Activated T-helper 1 cell treated with anti-CD3 and anti-CD28 coated beads, Interleukin-12 subunit alpha, Interleukin-12 subunit beta, Interleukin-2, Interleukin-4 antibody, amounts not matched to agents 30 ng/mL and 10 ng/mL and 1 ng/mL, durations not matched to agents 14 hours and 24 hours and 36 hours (primary cell): ENCODE data around the gene CYB5R3. TPM values are rescaled to one million over a fixed set of nuclear protein-coding genes. Genes with fewer than 3 reads are reported as not detected.
"Not testable (repeated sequence)": the region's sequence is repeated elsewhere in the genome, so short reads cannot be mapped to it uniquely, and the experiment has no call there.

ENCODE experiments used
- DNase-seq: peaks from one replicate; pipeline ENCODE4 v3.0.0; 2021; ENCODE audit warnings: low spot score
- H3K27ac Mint-ChIP-seq: one replicate; pipeline ENCODE4 v1.8.0; 2021; ENCODE audit warnings: mild to moderate bottlenecking, mixed read lengths
- H3K27me3 Mint-ChIP-seq: one replicate; pipeline ENCODE4 v1.8.0; 2022; ENCODE audit warnings: mild to moderate bottlenecking, moderate library complexity, mixed read lengths; ENCODE audit not compliant: insufficient read depth
- H3K36me3 Mint-ChIP-seq: one replicate; pipeline ENCODE4 v1.8.0; 2021; ENCODE audit warnings: low read depth, mixed read lengths
- H3K4me1 Mint-ChIP-seq: one replicate; pipeline ENCODE4 v1.8.0; 2021; ENCODE audit warnings: low read depth, mixed read lengths
- H3K4me3 Mint-ChIP-seq: one replicate; pipeline ENCODE4 v1.8.0; 2021; ENCODE audit warnings: mild to moderate bottlenecking, moderate library complexity, mixed read lengths
- H3K9me3 Mint-ChIP-seq: one replicate; pipeline ENCODE4 v1.8.0; 2021; ENCODE audit warnings: mixed read lengths
- intact Hi-C: fragments of 100-400 bp; cut with micrococcal nuclease; formaldehyde crosslinking; loops from one replicate; pipeline ENCODE4 v1.15.1; 2024
- total RNA-seq: library from RNA; stranded (reverse); gene quantifications from 2 replicates; pipeline ENCODE4 v1.2.3, GENCODE V29; 2022

The CYB5R3 gene
- total RNA-seq, 1 donor from 2014 or later: 75.1 TPM

GRCh38 chr22:42685941-42686653 is 36.9 kb upstream of the CYB5R3 start:
- Mint-ChIP-seq H3K36me3 (no peaks in the 10 kb centered on the region), H3K27me3 (no peaks in the 10 kb centered on the region)

GRCh38 chr22:42684462-42685195 is 35.4 kb upstream of the CYB5R3 start:
- intact Hi-C loops: no loop called here
- Mint-ChIP-seq H3K27ac (no peak overlapping the region), H3K4me1 (no peaks in the 10 kb centered on the region), H3K27me3 (peaks cover 5% of the 10 kb centered on the region), H3K36me3 (no peaks in the 10 kb centered on the region), H3K4me3 (no peak overlapping the region), H3K9me3 (peaks cover under 1% of the 10 kb centered on the region)
- no peak for DNase-seq

More at GRCh38 chr22:42685941-42686653, 36.9 kb upstream of the CYB5R3 start:
- Mint-ChIP-seq H3K27ac (no peak overlapping the region), H3K4me1 (no peaks in the 10 kb centered on the region), H3K9me3 (no peaks in the 10 kb centered on the region), H3K4me3 (no peak overlapping the region)
- intact Hi-C loops: no loop called here
- no peak for DNase-seq

- Mint-ChIP-seq H3K36me3 (no peaks in the 10 kb centered on the region), H3K4me1 (no peaks in the 10 kb centered on the region), H3K4me3 (no peak overlapping the region), H3K27me3 (peaks cover 7% of the 10 kb centered on the region), H3K9me3 (peaks cover 9% of the 10 kb centered on the region), H3K27ac (no peak overlapping the region)
- no peak for DNase-seq
- intact Hi-C loops: no loop called here
Observed at GRCh38 chr22:42683578-42684283, 34.5 kb upstream of the CYB5R3 start.

- Mint-ChIP-seq H3K27ac (no peak overlapping the region), H3K27me3 (peaks cover 9% of the 10 kb centered on the region), H3K4me1 (no peaks in the 10 kb centered on the region), H3K36me3 (no peaks in the 10 kb centered on the region), H3K4me3 (no peak overlapping the region), H3K9me3 (peaks cover 20% of the 10 kb centered on the region)
- no peak for DNase-seq
- intact Hi-C loops: no loop called here
Observed at GRCh38 chr22:42682113-42682851, 33.1 kb upstream of the CYB5R3 start.

GRCh38 chr22:42680648-42681047 is 31.5 kb upstream of the CYB5R3 start:
- H3K27ac Mint-ChIP-seq: no peak overlapping the region
- H3K4me3 Mint-ChIP-seq: no peak overlapping the region
- H3K27me3 Mint-ChIP-seq: peaks cover 9% of the 10 kb centered on the region
- intact Hi-C loops: no loop called here
- peaks cover 21% of the 10 kb centered on the region for H3K9me3 Mint-ChIP-seq
- DNase-seq: no peak
- no peaks in the 10 kb centered on the region for H3K36me3 Mint-ChIP-seq
- no peaks in the 10 kb centered on the region for H3K4me1 Mint-ChIP-seq

GRCh38 chr22:42679691-42680090 is 30.5 kb upstream of the CYB5R3 start:
- no peak overlapping the region for H3K4me3 Mint-ChIP-seq
- intact Hi-C loops: no loop called here

GRCh38 chr22:42678894-42679293 is 29.7 kb upstream of the CYB5R3 start:
- H3K27me3 Mint-ChIP-seq: peaks cover 9% of the 10 kb centered on the region
- H3K36me3 Mint-ChIP-seq: no peaks in the 10 kb centered on the region
- no peak overlapping the region for H3K27ac Mint-ChIP-seq
- no peak for DNase-seq
- intact Hi-C loops: no loop called here
- peaks cover 21% of the 10 kb centered on the region for H3K9me3 Mint-ChIP-seq
- H3K4me3 Mint-ChIP-seq: no peak overlapping the region
- H3K4me1 Mint-ChIP-seq: no peaks in the 10 kb centered on the region

More at GRCh38 chr22:42679691-42680090, 30.5 kb upstream of the CYB5R3 start:
- DNase-seq: no peak
- H3K9me3 Mint-ChIP-seq: peaks cover 21% of the 10 kb centered on the region
- H3K27me3 Mint-ChIP-seq: peaks cover 9% of the 10 kb centered on the region
- H3K36me3 Mint-ChIP-seq: no peaks in the 10 kb centered on the region
- no peak overlapping the region for H3K27ac Mint-ChIP-seq
- no peaks in the 10 kb centered on the region for H3K4me1 Mint-ChIP-seq

GRCh38 chr22:42677936-42678335 is 28.7 kb upstream of the CYB5R3 start:
- H3K27ac Mint-ChIP-seq, H3K4me1 Mint-ChIP-seq, H3K36me3 Mint-ChIP-seq, intact Hi-C loops, H3K4me3 Mint-ChIP-seq, H3K27me3 Mint-ChIP-seq, DNase-seq: not testable (repeated sequence)
- H3K9me3 Mint-ChIP-seq: peaks cover 21% of the 10 kb centered on the region

- H3K4me3 Mint-ChIP-seq: no peak overlapping the region
- intact Hi-C loops: no loop called here
- H3K36me3 Mint-ChIP-seq: no peaks in the 10 kb centered on the region
- H3K9me3 Mint-ChIP-seq: peaks cover 21% of the 10 kb centered on the region
- DNase-seq: no peak
- H3K27me3 Mint-ChIP-seq: peaks cover 9% of the 10 kb centered on the region
- peaks cover 5% of the 10 kb centered on the region for H3K4me1 Mint-ChIP-seq
- no peak overlapping the region for H3K27ac Mint-ChIP-seq
Observed at GRCh38 chr22:42676059-42676607, 26.9 kb upstream of the CYB5R3 start.

- intact Hi-C loops: no loop called here
- DNase-seq: no peak
- Mint-ChIP-seq H3K9me3 (peaks cover 14% of the 10 kb centered on the region), H3K36me3 (no peaks in the 10 kb centered on the region), H3K4me1 (peaks cover 14% of the 10 kb centered on the region), H3K27ac (no peak overlapping the region), H3K27me3 (peaks cover 2% of the 10 kb centered on the region), H3K4me3 (no peak overlapping the region)
Observed at GRCh38 chr22:42673898-42674401, 24.8 kb upstream of the CYB5R3 start.

GRCh38 chr22:42673071-42673470 is 23.9 kb upstream of the CYB5R3 start:
- intact Hi-C loops: not testable (repeated sequence)

More at GRCh38 chr22:42673071-42673470, 23.9 kb upstream of the CYB5R3 start:
- H3K4me1 Mint-ChIP-seq: peaks cover 14% of the 10 kb centered on the region
- H3K27ac Mint-ChIP-seq, H3K9me3 Mint-ChIP-seq, DNase-seq, H3K27me3 Mint-ChIP-seq, H3K36me3 Mint-ChIP-seq, H3K4me3 Mint-ChIP-seq: not testable (repeated sequence)
